Measurements from ENCODE around the gene SLC6A1.

Gene SLC6A1

GRCh38 chr3:11054739-11055438 is 62.3 kb downstream of the SLC6A1 start:
- no peak for ATAC-seq
- no peak for TF ChIP-seq OSR1 (CRISPR knock-in tag; IDR thresholded peaks at IDR 0.05)
- no peak for TF ChIP-seq TCF4 (CRISPR knock-in tag; IDR thresholded peaks at IDR 0.05; ENCODE audit: borderline replicate concordance)
- TF ChIP-seq ZFP30 (CRISPR knock-in tag; IDR thresholded peaks at IDR 0.05), result no peak
- no peak for TF ChIP-seq ESRRG (CRISPR knock-in tag; IDR thresholded peaks at IDR 0.05)
- TF ChIP-seq TOX (CRISPR knock-in tag; IDR thresholded peaks at IDR 0.05; ENCODE audit: borderline replicate concordance), result no peak
- no peak for TF ChIP-seq ZC3H10 (CRISPR knock-in tag; IDR thresholded peaks at IDR 0.05)
- no peak for TF ChIP-seq PATZ1 (CRISPR knock-in tag; IDR thresholded peaks at IDR 0.05; ENCODE audit: borderline replicate concordance)
- no peak for TF ChIP-seq ZNF70 (CRISPR knock-in tag; IDR thresholded peaks at IDR 0.05)
- TF ChIP-seq ZNF565 (CRISPR knock-in tag; conservative IDR thresholded peaks at IDR 0.05; ENCODE audit: low read depth), result no peak
- no peak for TF ChIP-seq ZNF8 (CRISPR knock-in tag; IDR thresholded peaks at IDR 0.05)
- no peak for TF ChIP-seq CSDC2 (CRISPR knock-in tag; IDR thresholded peaks at IDR 0.05)
- no peak for TF ChIP-seq CSRNP3 (CRISPR knock-in tag; IDR thresholded peaks at IDR 0.05)

- TF ChIP-seq TOX (CRISPR knock-in tag; IDR thresholded peaks at IDR 0.05; ENCODE audit: borderline replicate concordance) (no peak), SNAI2 (CRISPR knock-in tag; IDR thresholded peaks at IDR 0.05) (no peak), ARNTL (CRISPR knock-in tag; IDR thresholded peaks at IDR 0.05; ENCODE audit: borderline replicate concordance, low read depth) (no peak), CSDC2 (CRISPR knock-in tag; IDR thresholded peaks at IDR 0.05) (no peak), ZNF70 (CRISPR knock-in tag; IDR thresholded peaks at IDR 0.05) (no peak)
- ATAC-seq, result no peak
Observed at GRCh38 chr3:11055496-11055895, 62.9 kb downstream of the SLC6A1 start.

GRCh38 chr3:11056531-11057050 is 64.0 kb downstream of the SLC6A1 start:
- ATAC-seq, result no peak
- no peak for TF ChIP-seq PPARA (CRISPR knock-in tag; IDR thresholded peaks at IDR 0.05; ENCODE audit: borderline replicate concordance)
- no peak for TF ChIP-seq ZNF70 (CRISPR knock-in tag; IDR thresholded peaks at IDR 0.05)
- no peak for TF ChIP-seq ZFP30 (CRISPR knock-in tag; IDR thresholded peaks at IDR 0.05)
- TF ChIP-seq CREB5 (CRISPR knock-in tag; IDR thresholded peaks at IDR 0.05; ENCODE audit: low read depth), result no peak
- TF ChIP-seq GLIS3 (CRISPR knock-in tag; IDR thresholded peaks at IDR 0.05), result no peak
- TF ChIP-seq ARNTL (CRISPR knock-in tag; IDR thresholded peaks at IDR 0.05; ENCODE audit: borderline replicate concordance, low read depth), result no peak
- TF ChIP-seq TSHZ2 (CRISPR knock-in tag; IDR thresholded peaks at IDR 0.05), result no peak
- TF ChIP-seq ZFP3 (CRISPR knock-in tag; IDR thresholded peaks at IDR 0.05), result no peak
- TF ChIP-seq CSRNP3 (CRISPR knock-in tag; IDR thresholded peaks at IDR 0.05), result no peak
- TF ChIP-seq ESRRG (CRISPR knock-in tag; IDR thresholded peaks at IDR 0.05), result no peak
- TF ChIP-seq POU6F1 (CRISPR knock-in tag; IDR thresholded peaks at IDR 0.05; ENCODE audit: borderline replicate concordance, low read depth), result no peak
- no peak for TF ChIP-seq SNAI2 (CRISPR knock-in tag; IDR thresholded peaks at IDR 0.05)
- TF ChIP-seq RARB (CRISPR knock-in tag; IDR thresholded peaks at IDR 0.05), result no peak
- no peak for TF ChIP-seq ISL1 (CRISPR knock-in tag; IDR thresholded peaks at IDR 0.05)
- TF ChIP-seq ZNF8 (CRISPR knock-in tag; IDR thresholded peaks at IDR 0.05), result no peak
- no peak for TF ChIP-seq TCF4 (CRISPR knock-in tag; IDR thresholded peaks at IDR 0.05; ENCODE audit: borderline replicate concordance)
